WTC11 (cell line): Measurements from ENCODE around the gene CORO2B. TPM values are rescaled to one million over a fixed set of nuclear protein-coding genes. Genes with fewer than 3 reads are reported as not detected.

ENCODE experiments used
- ATAC-seq: fragments of 200-7000 bp; cut with Tn5 transposase; 2 replicates; pipeline ENCODE4 v1.10.0; 2021; ENCODE audit warnings: mild to moderate bottlenecking, moderate library complexity
- CTCF ChIA-PET: fragments of 300-600 bp; sonication (Branson Sonifier 250); formaldehyde crosslinking; loops from one replicate; lab custom pipeline; 2021; ENCODE audit warnings: antibody characterized with exemption; lab: Charles Lee
- POLR2A ChIA-PET: fragments of 350-600 bp; sonication (Branson Sonifier 250); formaldehyde crosslinking; loops from one replicate; lab custom pipeline; 2021; ENCODE audit warnings: antibody characterized with exemption; lab: Charles Lee
- DNase-seq: peaks from one replicate; pipeline ENCODE4 v3.0.0; 2021; ENCODE audit warnings: low spot score
- H3K27ac Mint-ChIP-seq: 2 replicates; pipeline ENCODE4 v1.8.0; 2021; ENCODE audit warnings: mixed read lengths
- H3K27me3 Mint-ChIP-seq: 2 replicates; pipeline ENCODE4 v1.8.0; 2021; ENCODE audit warnings: low read depth, mild to moderate bottlenecking, moderate library complexity, mixed read lengths
- H3K36me3 Mint-ChIP-seq: 2 replicates; pipeline ENCODE4 v1.8.0; 2021; ENCODE audit warnings: mixed read lengths
- H3K4me1 Mint-ChIP-seq: 2 replicates; pipeline ENCODE4 v1.8.0; 2022; ENCODE audit warnings: mixed read lengths
- H3K4me3 Mint-ChIP-seq: 2 replicates; pipeline ENCODE4 v1.8.0; 2021; ENCODE audit warnings: mild to moderate bottlenecking, moderate library complexity, mixed read lengths
- H3K9me3 Mint-ChIP-seq: 2 replicates; pipeline ENCODE4 v1.8.0; 2021; ENCODE audit warnings: mixed read lengths
- CREM ChIP-seq: sonication (generic); formaldehyde crosslinking; IDR thresholded peaks from 2 replicates; pipeline ENCODE4 v1.8.1; 2022; ENCODE audit warnings: mild to moderate bottlenecking, missing genetic modification reagents, moderate library complexity
- NFYB ChIP-seq: sonication (generic); formaldehyde crosslinking; conservative IDR thresholded peaks from 2 replicates; pipeline ENCODE4 v1.8.0; 2022; ENCODE audit warnings: low read depth, missing genetic modification reagents
- RELA ChIP-seq: sonication (generic); formaldehyde crosslinking; IDR thresholded peaks from 2 replicates; pipeline ENCODE4 v1.8.1; 2022; ENCODE audit warnings: missing genetic modification reagents, mild to moderate bottlenecking, borderline replicate concordance
- TCF7 ChIP-seq: sonication (generic); formaldehyde crosslinking; IDR thresholded peaks from 2 replicates; pipeline ENCODE4 v1.8.0; 2022; ENCODE audit warnings: mild to moderate bottlenecking, low read depth, missing genetic modification reagents, moderate library complexity
- ZNF138 ChIP-seq: sonication (generic); formaldehyde crosslinking; conservative IDR thresholded peaks from 2 replicates; pipeline ENCODE4 v1.8.1; 2022; ENCODE audit warnings: mild to moderate bottlenecking, moderate library complexity, missing genetic modification reagents
- ZNF263 ChIP-seq: sonication (generic); formaldehyde crosslinking; IDR thresholded peaks from 2 replicates; pipeline ENCODE4 v1.8.1; 2022; ENCODE audit warnings: low read depth, mild to moderate bottlenecking, moderate library complexity, missing genetic modification reagents
- ZNF416 ChIP-seq: fragments of 250-450 bp; sonication (Bioruptor Pico); IDR thresholded peaks from 2 replicates; pipeline ENCODE4 v1.9.0; 2021; ENCODE audit warnings: mild to moderate bottlenecking, inconsistent platforms
- total RNA-seq: library from RNA; stranded (reverse); gene quantifications from 3 replicates; pipeline ENCODE4 v1.2.3, GENCODE V29; 2021
- TF ChIP-seq, protein P1 (sequence below): fragments of 250-450 bp; sonication (Bioruptor Pico); IDR thresholded peaks from 2 replicates; pipeline ENCODE4 v1.9.0; 2021; ENCODE audit warnings: mild to moderate bottlenecking, borderline replicate concordance
- TF ChIP-seq, protein P2 (sequence below): sonication (generic); formaldehyde crosslinking; IDR thresholded peaks from 2 replicates; pipeline ENCODE4 v1.8.1; 2022; ENCODE audit warnings: low read depth, mild to moderate bottlenecking, moderate library complexity, missing genetic modification reagents, borderline replicate concordance
- TF ChIP-seq, protein P3 (sequence below): sonication (generic); formaldehyde crosslinking; IDR thresholded peaks from 2 replicates; pipeline ENCODE4 v1.8.1; 2023; ENCODE audit warnings: mild to moderate bottlenecking, missing genetic modification reagents
- TF ChIP-seq, protein P4 (sequence below): sonication (generic); formaldehyde crosslinking; IDR thresholded peaks from 2 replicates; pipeline ENCODE4 v1.8.0; 2022; ENCODE audit warnings: missing genetic modification reagents
- TF ChIP-seq, protein P5 (sequence below): sonication (generic); formaldehyde crosslinking; IDR thresholded peaks from 2 replicates; pipeline ENCODE4 v1.8.1; 2023; ENCODE audit warnings: mild to moderate bottlenecking, missing genetic modification reagents, moderate library complexity
- TF ChIP-seq, protein P6 (sequence below): sonication (generic); formaldehyde crosslinking; IDR thresholded peaks from 2 replicates; pipeline ENCODE4 v1.8.1; 2023; ENCODE audit warnings: mild to moderate bottlenecking, missing genetic modification reagents, borderline replicate concordance

Gene CORO2B
- total RNA-seq, 1 experiment from 2014 or later: 4.9 TPM

DNA sequence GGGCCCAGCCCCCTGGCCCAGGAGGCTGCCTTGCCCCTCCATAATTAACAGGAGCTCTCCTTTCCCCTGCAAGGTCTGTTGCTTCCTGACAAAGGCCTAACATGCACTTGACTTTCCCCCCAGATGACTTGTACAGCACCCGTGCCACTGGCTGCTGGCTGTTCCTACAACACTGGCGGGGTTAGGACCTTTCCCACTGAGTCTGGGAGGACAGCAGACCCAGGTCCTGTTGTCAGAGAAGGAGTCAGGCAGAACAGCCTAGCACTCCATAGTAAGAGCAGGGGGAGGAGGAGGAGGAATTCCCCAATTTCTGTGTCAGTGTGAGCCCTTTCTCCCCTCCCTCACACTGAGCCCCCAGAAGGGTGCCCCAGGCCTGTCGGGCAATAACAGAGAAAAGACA is 99.2 kb downstream of the CORO2B start (continued):
- TF ChIP-seq, protein P1, sequence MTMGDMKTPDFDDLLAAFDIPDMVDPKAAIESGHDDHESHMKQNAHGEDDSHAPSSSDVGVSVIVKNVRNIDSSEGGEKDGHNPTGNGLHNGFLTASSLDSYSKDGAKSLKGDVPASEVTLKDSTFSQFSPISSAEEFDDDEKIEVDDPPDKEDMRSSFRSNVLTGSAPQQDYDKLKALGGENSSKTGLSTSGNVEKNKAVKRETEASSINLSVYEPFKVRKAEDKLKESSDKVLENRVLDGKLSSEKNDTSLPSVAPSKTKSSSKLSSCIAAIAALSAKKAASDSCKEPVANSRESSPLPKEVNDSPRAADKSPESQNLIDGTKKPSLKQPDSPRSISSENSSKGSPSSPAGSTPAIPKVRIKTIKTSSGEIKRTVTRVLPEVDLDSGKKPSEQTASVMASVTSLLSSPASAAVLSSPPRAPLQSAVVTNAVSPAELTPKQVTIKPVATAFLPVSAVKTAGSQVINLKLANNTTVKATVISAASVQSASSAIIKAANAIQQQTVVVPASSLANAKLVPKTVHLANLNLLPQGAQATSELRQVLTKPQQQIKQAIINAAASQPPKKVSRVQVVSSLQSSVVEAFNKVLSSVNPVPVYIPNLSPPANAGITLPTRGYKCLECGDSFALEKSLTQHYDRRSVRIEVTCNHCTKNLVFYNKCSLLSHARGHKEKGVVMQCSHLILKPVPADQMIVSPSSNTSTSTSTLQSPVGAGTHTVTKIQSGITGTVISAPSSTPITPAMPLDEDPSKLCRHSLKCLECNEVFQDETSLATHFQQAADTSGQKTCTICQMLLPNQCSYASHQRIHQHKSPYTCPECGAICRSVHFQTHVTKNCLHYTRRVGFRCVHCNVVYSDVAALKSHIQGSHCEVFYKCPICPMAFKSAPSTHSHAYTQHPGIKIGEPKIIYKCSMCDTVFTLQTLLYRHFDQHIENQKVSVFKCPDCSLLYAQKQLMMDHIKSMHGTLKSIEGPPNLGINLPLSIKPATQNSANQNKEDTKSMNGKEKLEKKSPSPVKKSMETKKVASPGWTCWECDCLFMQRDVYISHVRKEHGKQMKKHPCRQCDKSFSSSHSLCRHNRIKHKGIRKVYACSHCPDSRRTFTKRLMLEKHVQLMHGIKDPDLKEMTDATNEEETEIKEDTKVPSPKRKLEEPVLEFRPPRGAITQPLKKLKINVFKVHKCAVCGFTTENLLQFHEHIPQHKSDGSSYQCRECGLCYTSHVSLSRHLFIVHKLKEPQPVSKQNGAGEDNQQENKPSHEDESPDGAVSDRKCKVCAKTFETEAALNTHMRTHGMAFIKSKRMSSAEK (CRISPR knock-in tag): no peak
- TF ChIP-seq, protein P2, sequence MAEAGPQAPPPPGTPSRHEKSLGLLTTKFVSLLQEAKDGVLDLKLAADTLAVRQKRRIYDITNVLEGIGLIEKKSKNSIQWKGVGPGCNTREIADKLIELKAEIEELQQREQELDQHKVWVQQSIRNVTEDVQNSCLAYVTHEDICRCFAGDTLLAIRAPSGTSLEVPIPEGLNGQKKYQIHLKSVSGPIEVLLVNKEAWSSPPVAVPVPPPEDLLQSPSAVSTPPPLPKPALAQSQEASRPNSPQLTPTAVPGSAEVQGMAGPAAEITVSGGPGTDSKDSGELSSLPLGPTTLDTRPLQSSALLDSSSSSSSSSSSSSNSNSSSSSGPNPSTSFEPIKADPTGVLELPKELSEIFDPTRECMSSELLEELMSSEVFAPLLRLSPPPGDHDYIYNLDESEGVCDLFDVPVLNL (CRISPR knock-in tag): no peak
- TF ChIP-seq CREM (CRISPR knock-in tag) (no peak), ZNF416 (CRISPR knock-in tag) (no peak), ZNF138 (CRISPR knock-in tag) (no peak), ZNF263 (no peak), TCF7 (CRISPR knock-in tag) (no peak)
- TF ChIP-seq, protein P3, sequence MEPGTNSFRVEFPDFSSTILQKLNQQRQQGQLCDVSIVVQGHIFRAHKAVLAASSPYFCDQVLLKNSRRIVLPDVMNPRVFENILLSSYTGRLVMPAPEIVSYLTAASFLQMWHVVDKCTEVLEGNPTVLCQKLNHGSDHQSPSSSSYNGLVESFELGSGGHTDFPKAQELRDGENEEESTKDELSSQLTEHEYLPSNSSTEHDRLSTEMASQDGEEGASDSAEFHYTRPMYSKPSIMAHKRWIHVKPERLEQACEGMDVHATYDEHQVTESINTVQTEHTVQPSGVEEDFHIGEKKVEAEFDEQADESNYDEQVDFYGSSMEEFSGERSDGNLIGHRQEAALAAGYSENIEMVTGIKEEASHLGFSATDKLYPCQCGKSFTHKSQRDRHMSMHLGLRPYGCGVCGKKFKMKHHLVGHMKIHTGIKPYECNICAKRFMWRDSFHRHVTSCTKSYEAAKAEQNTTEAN (CRISPR knock-in tag): no peak

DNA sequence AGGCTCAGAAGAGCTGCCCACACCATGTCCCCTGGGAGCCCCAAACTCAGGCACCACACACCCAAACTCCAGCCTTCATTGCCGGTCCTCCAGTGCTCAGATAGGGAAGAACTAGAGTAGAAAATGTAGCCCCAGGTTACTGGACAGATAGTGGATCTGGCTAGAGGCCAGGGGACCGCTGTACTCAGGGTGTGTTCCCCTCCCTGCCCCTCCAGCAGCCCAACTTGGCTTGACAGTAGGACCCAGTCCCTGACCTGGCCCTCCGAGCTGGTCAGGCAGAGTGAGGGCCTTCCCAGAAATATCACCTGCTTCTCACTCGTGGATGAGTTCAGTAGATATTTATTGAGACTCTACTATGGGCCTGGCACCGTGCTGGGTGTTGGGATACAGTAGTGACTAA is 100.0 kb downstream of the CORO2B start:
- Mint-ChIP-seq H3K4me3 (no peak overlapping the region), H3K27me3 (no peaks in the 10 kb centered on the region), H3K36me3 (no peaks in the 10 kb centered on the region), H3K27ac (no peak overlapping the region), H3K4me1 (peaks cover 9% of the 10 kb centered on the region), H3K9me3 (no peaks in the 10 kb centered on the region)
- TF ChIP-seq, protein P4, sequence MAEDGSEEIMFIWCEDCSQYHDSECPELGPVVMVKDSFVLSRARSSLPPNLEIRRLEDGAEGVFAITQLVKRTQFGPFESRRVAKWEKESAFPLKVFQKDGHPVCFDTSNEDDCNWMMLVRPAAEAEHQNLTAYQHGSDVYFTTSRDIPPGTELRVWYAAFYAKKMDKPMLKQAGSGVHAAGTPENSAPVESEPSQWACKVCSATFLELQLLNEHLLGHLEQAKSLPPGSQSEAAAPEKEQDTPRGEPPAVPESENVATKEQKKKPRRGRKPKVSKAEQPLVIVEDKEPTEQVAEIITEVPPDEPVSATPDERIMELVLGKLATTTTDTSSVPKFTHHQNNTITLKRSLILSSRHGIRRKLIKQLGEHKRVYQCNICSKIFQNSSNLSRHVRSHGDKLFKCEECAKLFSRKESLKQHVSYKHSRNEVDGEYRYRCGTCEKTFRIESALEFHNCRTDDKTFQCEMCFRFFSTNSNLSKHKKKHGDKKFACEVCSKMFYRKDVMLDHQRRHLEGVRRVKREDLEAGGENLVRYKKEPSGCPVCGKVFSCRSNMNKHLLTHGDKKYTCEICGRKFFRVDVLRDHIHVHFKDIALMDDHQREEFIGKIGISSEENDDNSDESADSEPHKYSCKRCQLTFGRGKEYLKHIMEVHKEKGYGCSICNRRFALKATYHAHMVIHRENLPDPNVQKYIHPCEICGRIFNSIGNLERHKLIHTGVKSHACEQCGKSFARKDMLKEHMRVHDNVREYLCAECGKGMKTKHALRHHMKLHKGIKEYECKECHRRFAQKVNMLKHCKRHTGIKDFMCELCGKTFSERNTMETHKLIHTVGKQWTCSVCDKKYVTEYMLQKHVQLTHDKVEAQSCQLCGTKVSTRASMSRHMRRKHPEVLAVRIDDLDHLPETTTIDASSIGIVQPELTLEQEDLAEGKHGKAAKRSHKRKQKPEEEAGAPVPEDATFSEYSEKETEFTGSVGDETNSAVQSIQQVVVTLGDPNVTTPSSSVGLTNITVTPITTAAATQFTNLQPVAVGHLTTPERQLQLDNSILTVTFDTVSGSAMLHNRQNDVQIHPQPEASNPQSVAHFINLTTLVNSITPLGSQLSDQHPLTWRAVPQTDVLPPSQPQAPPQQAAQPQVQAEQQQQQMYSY (CRISPR knock-in tag): no peak
- TF ChIP-seq NFYB (CRISPR knock-in tag) (no peak), RELA (no peak)
- TF ChIP-seq, protein P5, sequence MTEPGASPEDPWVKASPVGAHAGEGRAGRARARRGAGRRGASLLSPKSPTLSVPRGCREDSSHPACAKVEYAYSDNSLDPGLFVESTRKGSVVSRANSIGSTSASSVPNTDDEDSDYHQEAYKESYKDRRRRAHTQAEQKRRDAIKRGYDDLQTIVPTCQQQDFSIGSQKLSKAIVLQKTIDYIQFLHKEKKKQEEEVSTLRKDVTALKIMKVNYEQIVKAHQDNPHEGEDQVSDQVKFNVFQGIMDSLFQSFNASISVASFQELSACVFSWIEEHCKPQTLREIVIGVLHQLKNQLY (CRISPR knock-in tag): no peak
- TF ChIP-seq, protein P6, sequence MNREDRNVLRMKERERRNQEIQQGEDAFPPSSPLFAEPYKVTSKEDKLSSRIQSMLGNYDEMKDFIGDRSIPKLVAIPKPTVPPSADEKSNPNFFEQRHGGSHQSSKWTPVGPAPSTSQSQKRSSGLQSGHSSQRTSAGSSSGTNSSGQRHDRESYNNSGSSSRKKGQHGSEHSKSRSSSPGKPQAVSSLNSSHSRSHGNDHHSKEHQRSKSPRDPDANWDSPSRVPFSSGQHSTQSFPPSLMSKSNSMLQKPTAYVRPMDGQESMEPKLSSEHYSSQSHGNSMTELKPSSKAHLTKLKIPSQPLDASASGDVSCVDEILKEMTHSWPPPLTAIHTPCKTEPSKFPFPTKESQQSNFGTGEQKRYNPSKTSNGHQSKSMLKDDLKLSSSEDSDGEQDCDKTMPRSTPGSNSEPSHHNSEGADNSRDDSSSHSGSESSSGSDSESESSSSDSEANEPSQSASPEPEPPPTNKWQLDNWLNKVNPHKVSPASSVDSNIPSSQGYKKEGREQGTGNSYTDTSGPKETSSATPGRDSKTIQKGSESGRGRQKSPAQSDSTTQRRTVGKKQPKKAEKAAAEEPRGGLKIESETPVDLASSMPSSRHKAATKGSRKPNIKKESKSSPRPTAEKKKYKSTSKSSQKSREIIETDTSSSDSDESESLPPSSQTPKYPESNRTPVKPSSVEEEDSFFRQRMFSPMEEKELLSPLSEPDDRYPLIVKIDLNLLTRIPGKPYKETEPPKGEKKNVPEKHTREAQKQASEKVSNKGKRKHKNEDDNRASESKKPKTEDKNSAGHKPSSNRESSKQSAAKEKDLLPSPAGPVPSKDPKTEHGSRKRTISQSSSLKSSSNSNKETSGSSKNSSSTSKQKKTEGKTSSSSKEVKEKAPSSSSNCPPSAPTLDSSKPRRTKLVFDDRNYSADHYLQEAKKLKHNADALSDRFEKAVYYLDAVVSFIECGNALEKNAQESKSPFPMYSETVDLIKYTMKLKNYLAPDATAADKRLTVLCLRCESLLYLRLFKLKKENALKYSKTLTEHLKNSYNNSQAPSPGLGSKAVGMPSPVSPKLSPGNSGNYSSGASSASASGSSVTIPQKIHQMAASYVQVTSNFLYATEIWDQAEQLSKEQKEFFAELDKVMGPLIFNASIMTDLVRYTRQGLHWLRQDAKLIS (CRISPR knock-in tag): no peak
- no peak for ATAC-seq
- no peak for DNase-seq
- POLR2A ChIA-PET: no interaction called here
- CTCF ChIA-PET: interaction anchor here (1.0 to 8.1 kb wide), 4 partner anchors 119 to 246 kb away, joined by 3 to 70 read pairs (median 4); no protein-coding TSS in a partner anchor
